ENCODE data around the gene TFCP2L1.

The TFCP2L1 gene

DNA sequence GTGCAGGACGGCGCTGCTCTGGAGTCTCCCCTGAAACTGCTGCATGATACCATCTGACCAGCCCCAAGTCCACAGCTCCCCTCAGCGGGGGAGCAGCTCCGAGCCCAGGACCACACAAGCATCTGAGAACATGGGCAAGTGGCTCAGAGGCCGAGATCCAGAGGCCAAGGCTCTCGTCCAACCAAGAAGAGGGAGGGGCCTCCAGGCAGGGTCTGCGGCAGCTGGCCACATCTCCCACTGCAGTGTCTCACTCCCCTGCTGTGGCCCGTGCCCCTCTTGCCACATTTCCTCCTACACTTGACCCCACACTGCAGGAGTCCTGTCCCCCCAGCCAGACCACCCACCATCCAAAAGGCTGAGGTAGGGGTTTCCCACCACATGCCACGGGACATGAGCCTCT, 50.2 kb downstream of the TFCP2L1 start (continued):
- TF ChIP-seq ZNF621 (tag by site-specific recombination; IDR thresholded peaks at IDR 0.05): no peak

DNA sequence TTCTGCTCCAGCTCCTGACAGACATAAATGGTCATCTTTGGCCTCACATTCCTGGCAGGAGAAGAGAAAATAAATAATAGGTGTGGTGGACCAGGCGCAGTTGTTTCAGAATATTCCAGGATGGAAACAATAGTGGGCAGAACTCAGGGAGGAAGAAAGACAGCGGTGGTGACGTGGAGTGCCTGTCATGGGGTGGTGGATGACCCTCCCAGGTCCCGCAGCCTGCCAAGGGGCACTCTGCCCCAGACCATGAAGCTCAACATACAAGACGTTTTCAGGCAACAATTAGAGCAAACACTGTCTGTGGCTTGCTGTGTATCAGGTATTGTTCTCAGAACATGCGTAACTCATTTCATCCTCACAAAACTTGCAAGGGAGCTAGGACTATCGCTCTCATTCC, 50.9 kb downstream of the TFCP2L1 start:
- no peak overlapping the region for H3K4me3 ChIP-seq (ENCODE audit: low read depth, low read length)
- peaks cover 0 to 50% of the 10 kb centered on the region in 2 experiments; a peak in 2 of 3 replicates for H3K36me3 ChIP-seq (ENCODE audit: control insufficient read depth in 2 of 2, insufficient read depth in 1 of 2, low read length in 2 of 2)
- ChIA-PET CTCF (no interaction called here), POLR2A (no interaction called here)
- H3K4me1 ChIP-seq (ENCODE audit: control insufficient read depth, insufficient read depth, low read length): no peaks in the 10 kb centered on the region
- H3K27ac ChIP-seq (ENCODE audit: extremely low read depth, low read depth, low read length): no peak overlapping the region
- TF ChIP-seq, protein P1, sequence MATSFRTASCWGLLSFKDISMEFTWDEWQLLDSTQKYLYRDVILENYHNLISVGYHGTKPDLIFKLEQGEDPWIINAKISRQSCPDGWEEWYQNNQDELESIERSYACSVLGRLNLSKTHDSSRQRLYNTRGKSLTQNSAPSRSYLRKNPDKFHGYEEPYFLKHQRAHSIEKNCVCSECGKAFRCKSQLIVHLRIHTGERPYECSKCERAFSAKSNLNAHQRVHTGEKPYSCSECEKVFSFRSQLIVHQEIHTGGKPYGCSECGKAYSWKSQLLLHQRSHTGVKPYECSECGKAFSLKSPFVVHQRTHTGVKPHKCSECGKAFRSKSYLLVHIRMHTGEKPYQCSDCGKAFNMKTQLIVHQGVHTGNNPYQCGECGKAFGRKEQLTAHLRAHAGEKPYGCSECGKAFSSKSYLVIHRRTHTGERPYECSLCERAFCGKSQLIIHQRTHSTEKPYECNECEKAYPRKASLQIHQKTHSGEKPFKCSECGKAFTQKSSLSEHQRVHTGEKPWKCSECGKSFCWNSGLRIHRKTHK (tag by site-specific recombination; IDR thresholded peaks at IDR 0.05): no peak
- TF ChIP-seq PRDM1 (tag by site-specific recombination; IDR thresholded peaks at IDR 0.05) (no peak), BCL11B (tag by site-specific recombination; IDR thresholded peaks at IDR 0.05; ENCODE audit: low read depth) (no peak), SCRT1 (tag by site-specific recombination; IDR thresholded peaks at IDR 0.05; ENCODE audit: borderline replicate concordance) (no peak), ZNF140 (tag by site-specific recombination; IDR thresholded peaks at IDR 0.05) (no peak)
- no peaks in the 10 kb centered on the region for H3K9me3 ChIP-seq (ENCODE audit: control insufficient read depth, insufficient read depth, low read depth, low read length)

DNA sequence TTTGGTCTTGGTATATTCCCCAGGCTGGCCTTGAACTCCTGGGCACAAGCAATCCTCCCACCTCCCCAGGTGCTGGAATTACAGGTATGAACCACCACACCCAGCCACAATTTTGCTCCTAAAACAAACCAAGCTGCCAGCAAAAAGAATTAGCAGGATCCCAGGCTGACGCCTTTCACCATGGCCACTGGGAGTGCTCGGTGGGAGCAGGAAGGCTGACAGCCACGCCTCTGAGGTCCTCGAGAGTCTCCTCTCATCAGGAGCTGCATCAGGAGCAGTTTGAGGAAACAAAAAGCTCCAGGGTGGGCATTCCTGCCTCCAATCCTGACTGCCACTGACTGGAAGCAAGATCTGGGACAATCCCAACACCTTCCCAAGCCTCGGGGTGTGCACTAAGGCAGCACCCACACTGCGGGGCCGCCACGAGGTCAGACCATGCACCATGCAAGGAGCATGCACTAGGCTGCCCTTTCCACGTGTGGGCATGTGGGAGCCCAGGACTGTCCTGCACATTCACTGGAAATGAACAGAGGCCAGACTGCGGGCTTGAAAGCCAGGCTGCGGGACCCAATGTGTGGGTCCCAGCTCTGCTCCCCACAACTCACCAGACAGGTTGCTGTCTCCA, 51.4 kb downstream of the TFCP2L1 start:
- POLR2A ChIA-PET: no interaction called here
- Histone ChIP-seq H3K4me1 (ENCODE audit: control insufficient read depth, insufficient read depth, low read length) (no peaks in the 10 kb centered on the region), H3K9me3 (ENCODE audit: control insufficient read depth, insufficient read depth, low read depth, low read length) (no peaks in the 10 kb centered on the region), H3K36me3 (ENCODE audit: control insufficient read depth in 2 of 2, insufficient read depth in 1 of 2, low read length in 2 of 2) (peaks cover 0 to 44% of the 10 kb centered on the region in 2 experiments; a peak in 2 of 3 replicates), H3K4me3 (ENCODE audit: low read depth, low read length) (no peak overlapping the region), H3K27ac (ENCODE audit: extremely low read depth, low read depth, low read length) (no peak overlapping the region)
- CTCF ChIA-PET: no interaction called here
- TF ChIP-seq, protein P2, sequence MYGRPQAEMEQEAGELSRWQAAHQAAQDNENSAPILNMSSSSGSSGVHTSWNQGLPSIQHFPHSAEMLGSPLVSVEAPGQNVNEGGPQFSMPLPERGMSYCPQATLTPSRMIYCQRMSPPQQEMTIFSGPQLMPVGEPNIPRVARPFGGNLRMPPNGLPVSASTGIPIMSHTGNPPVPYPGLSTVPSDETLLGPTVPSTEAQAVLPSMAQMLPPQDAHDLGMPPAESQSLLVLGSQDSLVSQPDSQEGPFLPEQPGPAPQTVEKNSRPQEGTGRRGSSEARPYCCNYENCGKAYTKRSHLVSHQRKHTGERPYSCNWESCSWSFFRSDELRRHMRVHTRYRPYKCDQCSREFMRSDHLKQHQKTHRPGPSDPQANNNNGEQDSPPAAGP (tag by site-specific recombination; IDR thresholded peaks at IDR 0.05): no peak
- TF ChIP-seq ZNF544 (tag by site-specific recombination; IDR thresholded peaks at IDR 0.05): no peak
- no peak for TF ChIP-seq ZNF202 (tag by site-specific recombination; IDR thresholded peaks at IDR 0.05; ENCODE audit: borderline replicate concordance)
- TF ChIP-seq ZBTB1 (tag by site-specific recombination; IDR thresholded peaks at IDR 0.05): no peak

DNA sequence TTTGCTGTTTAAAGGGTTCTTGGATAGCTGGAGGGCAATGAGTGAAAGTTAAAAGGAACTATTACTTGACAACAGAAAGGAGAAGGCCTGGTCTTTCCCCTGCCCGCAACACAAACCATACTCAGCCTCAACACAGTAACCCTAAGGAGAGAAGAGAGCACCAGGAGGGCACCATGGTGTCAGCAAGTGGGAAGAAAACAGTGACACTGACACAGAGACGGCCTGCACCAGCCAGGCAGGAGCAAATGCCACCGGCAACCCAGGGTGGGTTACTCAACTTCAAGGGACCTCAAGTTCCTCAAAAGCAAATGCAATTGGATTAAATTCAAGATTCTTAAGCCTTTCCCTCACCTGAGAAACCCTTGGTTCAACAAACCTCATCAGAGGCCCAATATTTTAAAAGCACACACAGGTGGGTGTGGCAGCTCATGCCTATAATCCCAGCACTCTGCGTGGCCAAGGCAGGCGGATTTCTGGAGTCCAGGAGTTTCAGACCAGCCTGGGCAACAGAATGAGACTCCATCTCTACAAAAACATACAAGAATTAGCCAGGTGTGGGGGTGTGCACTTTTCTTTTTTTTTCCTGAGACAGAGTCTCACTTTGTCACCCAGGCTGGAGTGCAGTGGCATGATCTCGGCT, 52.3 kb downstream of the TFCP2L1 start:
- no peak overlapping the region for H3K4me3 ChIP-seq (ENCODE audit: low read depth, low read length)
- no peak overlapping the region for H3K27ac ChIP-seq (ENCODE audit: extremely low read depth, low read depth, low read length)
- peaks cover 0 to 36% of the 10 kb centered on the region in 2 experiments; a peak in 2 of 3 replicates for H3K36me3 ChIP-seq (ENCODE audit: control insufficient read depth in 2 of 2, insufficient read depth in 1 of 2, low read length in 2 of 2)
- ChIA-PET CTCF (no interaction called here), POLR2A (no interaction called here)
- H3K9me3 ChIP-seq (ENCODE audit: control insufficient read depth, insufficient read depth, low read depth, low read length): no peaks in the 10 kb centered on the region
- 0 out of 2 replicates have a peak, but pooled peaks cover 3% of the 10 kb centered on the region for H3K4me1 ChIP-seq (ENCODE audit: control insufficient read depth, insufficient read depth, low read length)
- TF ChIP-seq ZSCAN16 (tag by site-specific recombination; IDR thresholded peaks at IDR 0.05) (no peak), GFI1B (tag by site-specific recombination; IDR thresholded peaks at IDR 0.05) (no peak), ZNF529 (tag by site-specific recombination; IDR thresholded peaks at IDR 0.05; ENCODE audit: insufficient replicate concordance) (no peak), RBAK (tag by site-specific recombination; IDR thresholded peaks at IDR 0.05) (no peak), ZNF843 (tag by site-specific recombination; IDR thresholded peaks at IDR 0.05) (no peak), ZNF791 (tag by site-specific recombination; IDR thresholded peaks at IDR 0.05) (no peak), SCRT2 (tag by site-specific recombination; IDR thresholded peaks at IDR 0.05) (no peak), ZBTB1 (tag by site-specific recombination; IDR thresholded peaks at IDR 0.05) (no peak), EGR2 (tag by site-specific recombination; IDR thresholded peaks at IDR 0.05; ENCODE audit: low read depth) (no peak)
- TF ChIP-seq, protein P3, sequence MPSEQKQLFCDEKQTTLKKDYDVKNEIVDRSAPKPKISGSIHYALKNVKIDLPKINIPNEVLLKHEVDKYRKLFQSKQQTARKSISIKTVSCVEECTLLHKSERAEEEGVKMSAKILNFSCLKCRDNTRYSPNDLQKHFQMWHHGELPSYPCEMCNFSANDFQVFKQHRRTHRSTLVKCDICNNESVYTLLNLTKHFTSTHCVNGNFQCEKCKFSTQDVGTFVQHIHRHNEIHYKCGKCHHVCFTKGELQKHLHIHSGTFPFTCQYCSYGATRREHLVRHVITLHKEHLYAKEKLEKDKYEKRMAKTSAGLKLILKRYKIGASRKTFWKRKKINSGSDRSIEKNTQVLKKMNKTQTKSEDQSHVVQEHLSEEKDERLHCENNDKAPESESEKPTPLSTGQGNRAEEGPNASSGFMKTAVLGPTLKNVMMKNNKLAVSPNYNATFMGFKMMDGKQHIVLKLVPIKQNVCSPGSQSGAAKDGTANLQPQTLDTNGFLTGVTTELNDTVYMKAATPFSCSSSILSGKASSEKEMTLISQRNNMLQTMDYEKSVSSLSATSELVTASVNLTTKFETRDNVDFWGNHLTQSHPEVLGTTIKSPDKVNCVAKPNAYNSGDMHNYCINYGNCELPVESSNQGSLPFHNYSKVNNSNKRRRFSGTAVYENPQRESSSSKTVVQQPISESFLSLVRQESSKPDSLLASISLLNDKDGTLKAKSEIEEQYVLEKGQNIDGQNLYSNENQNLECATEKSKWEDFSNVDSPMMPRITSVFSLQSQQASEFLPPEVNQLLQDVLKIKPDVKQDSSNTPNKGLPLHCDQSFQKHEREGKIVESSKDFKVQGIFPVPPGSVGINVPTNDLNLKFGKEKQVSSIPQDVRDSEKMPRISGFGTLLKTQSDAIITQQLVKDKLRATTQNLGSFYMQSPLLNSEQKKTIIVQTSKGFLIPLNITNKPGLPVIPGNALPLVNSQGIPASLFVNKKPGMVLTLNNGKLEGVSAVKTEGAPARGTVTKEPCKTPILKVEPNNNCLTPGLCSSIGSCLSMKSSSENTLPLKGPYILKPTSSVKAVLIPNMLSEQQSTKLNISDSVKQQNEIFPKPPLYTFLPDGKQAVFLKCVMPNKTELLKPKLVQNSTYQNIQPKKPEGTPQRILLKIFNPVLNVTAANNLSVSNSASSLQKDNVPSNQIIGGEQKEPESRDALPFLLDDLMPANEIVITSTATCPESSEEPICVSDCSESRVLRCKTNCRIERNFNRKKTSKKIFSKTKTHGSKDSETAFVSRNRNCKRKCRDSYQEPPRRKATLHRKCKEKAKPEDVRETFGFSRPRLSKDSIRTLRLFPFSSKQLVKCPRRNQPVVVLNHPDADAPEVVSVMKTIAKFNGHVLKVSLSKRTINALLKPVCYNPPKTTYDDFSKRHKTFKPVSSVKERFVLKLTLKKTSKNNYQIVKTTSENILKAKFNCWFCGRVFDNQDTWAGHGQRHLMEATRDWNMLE (tag by site-specific recombination; conservative IDR thresholded peaks at IDR 0.05; ENCODE audit: low read depth): no peak
